22Rv1 (cell line): ENCODE results near the gene ARHGAP42.

ENCODE experiments used
- CTCF ChIP-seq: fragments of 450-650 bp; IDR thresholded peaks from 2 replicates; pipeline ENCODE4 v1.5.1; 2017; ENCODE audit warnings: mild to moderate bottlenecking
- ZFX ChIP-seq: fragments of 450-650 bp; IDR thresholded peaks from 2 replicates; pipeline ENCODE4 v1.6.1; 2017; ENCODE audit warnings: antibody characterized with exemption, borderline replicate concordance

GRCh38 chr11:100866453-100866852, 179.4 kb downstream of the ARHGAP42 start:
- no peak for TF ChIP-seq CTCF
- TF ChIP-seq ZFX, result no peak
